Measurements from ENCODE around the gene TNIP3. TPM values are rescaled to one million over a fixed set of nuclear protein-coding genes. Genes with fewer than 3 reads are reported as not detected.

TNIP3 gene
- total and polyA plus RNA-seq, 12 donors: 0.10 to 0.54 (median 0.21) TPM; not detected in 6

GRCh38 chr4:121200795-121201472 lies 36.8 kb upstream of the TNIP3 start:
- intact Hi-C loops (cut with DNase I): no loop called here
- WGBS, 4 donors: 65 to 83% (median 68%) methylated on average over 3 of the region's 3 CpGs

GRCh38 chr4:121199742-121200561 lies 35.8 kb upstream of the TNIP3 start:
- WGBS, 4 donors: 70 to 84% (median 81%) methylated on average over 10 of the region's 10 CpGs
- no peak overlapping the region for H3K4me3 ChIP-seq
- no peak overlapping the region for H3K27ac ChIP-seq
- intact Hi-C loops (cut with DNase I): no loop called here
- no peak for TF ChIP-seq CTCF (IDR thresholded peaks at IDR 0.05)
- no peak for TF ChIP-seq POLR2A (IDR thresholded peaks at IDR 0.05)
- H3K27me3 ChIP-seq: no peaks in the 10 kb centered on the region
- H3K36me3 ChIP-seq (replicated peaks in 1 of 2): no peaks in the 10 kb centered on the region
- DNase-seq: peak in 1 of 7 donors; percentile 3
- peaks cover 0 to 4% of the 10 kb centered on the region in 2 donors for H3K4me1 ChIP-seq (replicated peaks in 1 of 2)
- H3K9me3 ChIP-seq (replicated peaks in 1 of 3): no peaks in the 10 kb centered on the region

More at GRCh38 chr4:121200795-121201472, 36.8 kb upstream of the TNIP3 start:
- Histone ChIP-seq H3K4me1 (replicated peaks in 1 of 2) (peaks cover 0 to 4% of the 10 kb centered on the region in 2 donors), H3K36me3 (replicated peaks in 1 of 2) (no peaks in the 10 kb centered on the region), H3K27ac (peak overlapping the region in 1 of 5 donors; percentile 31), H3K9me3 (replicated peaks in 1 of 3) (no peaks in the 10 kb centered on the region), H3K27me3 (no peaks in the 10 kb centered on the region), H3K4me3 (peak overlapping the region in 1 of 4 donors; percentile 40)
- DNase-seq: no peak
- TF ChIP-seq CTCF (IDR thresholded peaks at IDR 0.05): no peak
- TF ChIP-seq POLR2A (IDR thresholded peaks at IDR 0.05): no peak

- no peak for DNase-seq
- H3K27me3 ChIP-seq: no peaks in the 10 kb centered on the region
- H3K9me3 ChIP-seq (replicated peaks in 1 of 3): no peaks in the 10 kb centered on the region
- H3K27ac ChIP-seq: no peak overlapping the region
- H3K4me3 ChIP-seq: no peak overlapping the region
- no peaks in the 10 kb centered on the region for H3K36me3 ChIP-seq (replicated peaks in 1 of 2)
- peaks cover 0 to 4% of the 10 kb centered on the region in 2 donors for H3K4me1 ChIP-seq (replicated peaks in 1 of 2)
- intact Hi-C loops (cut with DNase I): no loop called here
- TF ChIP-seq CTCF (IDR thresholded peaks at IDR 0.05) (no peak), POLR2A (IDR thresholded peaks at IDR 0.05) (no peak)
Observed at GRCh38 chr4:121198251-121198650, 34.1 kb upstream of the TNIP3 start.

- H3K4me1 ChIP-seq (replicated peaks in 1 of 2): peaks cover 0 to 4% of the 10 kb centered on the region in 2 donors
- no peak for DNase-seq
- H3K4me3 ChIP-seq: no peak overlapping the region
- H3K27ac ChIP-seq: no peak overlapping the region
- WGBS, 4 donors: 64 to 76% (median 66%) methylated on average over 2 of the region's 2 CpGs
- no peak for TF ChIP-seq CTCF (IDR thresholded peaks at IDR 0.05)
- TF ChIP-seq POLR2A (IDR thresholded peaks at IDR 0.05): no peak
- H3K9me3 ChIP-seq (replicated peaks in 1 of 3): no peaks in the 10 kb centered on the region
- intact Hi-C loops (cut with DNase I): no loop called here
- no peaks in the 10 kb centered on the region for H3K27me3 ChIP-seq
- H3K36me3 ChIP-seq (replicated peaks in 1 of 2): no peaks in the 10 kb centered on the region
Observed at GRCh38 chr4:121195649-121196048, 31.5 kb upstream of the TNIP3 start.
